Measurements from ENCODE around the gene MNX1.

MNX1 gene

DNA sequence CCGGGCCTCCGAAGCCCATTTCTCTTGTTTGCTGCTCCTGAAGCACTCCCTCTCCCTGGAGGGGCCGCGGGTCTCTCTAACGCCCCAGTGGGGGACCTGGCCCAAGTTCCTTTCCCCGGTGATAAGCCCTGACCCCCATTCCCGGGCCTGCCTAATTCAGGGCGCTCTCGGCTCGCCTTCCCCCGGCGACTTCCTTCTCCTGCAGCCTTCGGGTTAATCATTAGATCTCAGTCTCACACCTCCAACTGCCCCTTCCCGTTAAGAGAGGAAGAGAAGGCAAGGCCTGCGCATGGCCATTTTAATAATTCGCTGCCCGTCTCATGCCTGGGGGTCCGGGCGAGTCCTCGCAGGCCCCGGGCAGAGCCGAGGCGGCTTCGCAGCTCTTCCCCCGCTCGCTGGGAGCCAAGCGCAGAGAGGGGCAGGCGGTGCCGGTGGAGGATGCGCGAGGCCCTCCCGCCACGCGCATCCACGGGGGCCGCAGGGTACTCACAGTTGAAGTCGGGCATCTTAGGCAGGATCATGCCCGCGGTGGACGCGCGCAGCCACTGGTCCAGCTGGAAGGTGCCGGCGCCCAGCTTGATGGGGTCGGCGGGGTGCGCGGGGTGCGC, 1.2 kb downstream of the MNX1 start:
- peaks cover 13% of the 10 kb centered on the region for H3K4me1 ChIP-seq (ENCODE audit: control insufficient read depth, low read length)
- no peaks in the 10 kb centered on the region for H3K36me3 ChIP-seq (ENCODE audit: control insufficient read depth, low read length)
- H3K27me3 ChIP-seq (ENCODE audit: control insufficient read depth, low read length) = peaks cover 63% of the 10 kb centered on the region
- no peak overlapping the region for H3K27ac ChIP-seq (ENCODE audit: low read depth, low read length)
- peak; percentile 98 for TF ChIP-seq EZH2phosphoT487 (IDR thresholded peaks at IDR 0.05; ENCODE audit: borderline replicate concordance, low read length)
- TF ChIP-seq, protein P1, sequence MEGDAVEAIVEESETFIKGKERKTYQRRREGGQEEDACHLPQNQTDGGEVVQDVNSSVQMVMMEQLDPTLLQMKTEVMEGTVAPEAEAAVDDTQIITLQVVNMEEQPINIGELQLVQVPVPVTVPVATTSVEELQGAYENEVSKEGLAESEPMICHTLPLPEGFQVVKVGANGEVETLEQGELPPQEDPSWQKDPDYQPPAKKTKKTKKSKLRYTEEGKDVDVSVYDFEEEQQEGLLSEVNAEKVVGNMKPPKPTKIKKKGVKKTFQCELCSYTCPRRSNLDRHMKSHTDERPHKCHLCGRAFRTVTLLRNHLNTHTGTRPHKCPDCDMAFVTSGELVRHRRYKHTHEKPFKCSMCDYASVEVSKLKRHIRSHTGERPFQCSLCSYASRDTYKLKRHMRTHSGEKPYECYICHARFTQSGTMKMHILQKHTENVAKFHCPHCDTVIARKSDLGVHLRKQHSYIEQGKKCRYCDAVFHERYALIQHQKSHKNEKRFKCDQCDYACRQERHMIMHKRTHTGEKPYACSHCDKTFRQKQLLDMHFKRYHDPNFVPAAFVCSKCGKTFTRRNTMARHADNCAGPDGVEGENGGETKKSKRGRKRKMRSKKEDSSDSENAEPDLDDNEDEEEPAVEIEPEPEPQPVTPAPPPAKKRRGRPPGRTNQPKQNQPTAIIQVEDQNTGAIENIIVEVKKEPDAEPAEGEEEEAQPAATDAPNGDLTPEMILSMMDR (IDR thresholded peaks at IDR 0.05; ENCODE audit: low read depth, low read length, poor library complexity, severe bottlenecking) = no peak
- peak overlapping the region; percentile 42 for H3K4me2 ChIP-seq (ENCODE audit: low read length)
- no peaks in the 10 kb centered on the region for H3F3A ChIP-seq (ENCODE audit: control insufficient read depth, insufficient read depth)
- no peaks in the 10 kb centered on the region for H3K9me2 ChIP-seq (replicated peaks; ENCODE audit: control insufficient read depth, low read length)
- H3K9me3 ChIP-seq (ENCODE audit: control insufficient read depth, insufficient read depth, low read length) = no peaks in the 10 kb centered on the region
- no peaks in the 10 kb centered on the region for H3K79me2 ChIP-seq (ENCODE audit: control insufficient read depth, low read length)
- no peaks in the 10 kb centered on the region; the same call in 1 of the 2 replicates for H4K20me1 ChIP-seq (ENCODE audit: control insufficient read depth, insufficient read depth, low read depth, low read length)
- H3K4me3 ChIP-seq (ENCODE audit: low read length) = peak overlapping the region; percentile 22; the same call in 1 of the 2 replicates

DNA sequence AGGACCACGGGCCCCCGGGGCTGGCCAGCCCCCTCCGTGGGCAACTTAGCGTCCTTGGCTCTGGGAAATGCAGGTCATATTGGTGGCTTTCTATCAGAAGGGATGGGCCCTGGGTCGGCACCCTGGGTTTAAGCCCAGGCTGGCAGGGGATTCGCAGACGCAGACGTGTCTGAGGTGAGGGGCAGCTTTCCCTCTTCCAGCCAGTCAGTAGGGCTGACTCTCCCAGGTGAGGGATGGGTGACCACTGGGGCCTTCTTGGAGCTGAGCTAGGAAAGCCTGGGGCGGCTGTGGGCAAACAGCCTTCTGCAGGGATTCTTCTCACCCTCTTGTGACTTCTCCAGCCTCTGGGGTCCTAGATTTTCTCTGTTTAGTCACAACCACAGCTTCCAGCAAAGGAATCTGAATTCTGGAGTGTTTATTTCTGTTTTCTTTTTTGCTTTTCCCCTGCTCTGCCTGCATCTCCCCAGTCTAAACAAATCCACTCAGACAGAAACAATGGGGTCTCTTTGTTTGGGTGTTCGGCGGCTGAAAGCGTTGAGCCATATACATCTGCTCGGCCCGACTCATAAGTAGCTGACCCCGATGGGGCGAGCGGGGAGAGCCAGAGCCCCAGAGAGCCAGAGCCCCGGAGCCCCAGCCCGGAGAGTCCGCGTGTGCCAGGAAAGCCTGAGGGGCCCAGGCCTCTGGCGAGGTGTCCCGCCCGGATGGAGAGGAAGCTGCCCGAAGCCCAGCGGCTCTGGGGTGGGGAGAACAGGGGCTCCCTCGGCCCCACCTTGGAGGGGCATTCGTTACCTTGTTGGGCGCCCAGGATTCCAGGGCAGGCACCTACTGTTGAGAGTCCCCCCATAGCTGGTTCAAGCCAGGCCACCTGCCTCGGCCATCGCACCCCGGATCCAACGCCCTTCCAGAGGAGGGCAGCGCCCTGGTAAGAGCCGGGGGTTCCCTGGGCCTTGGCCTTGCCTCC, 2.0 kb downstream of the MNX1 start:
- Histone ChIP-seq H3K4me2 (ENCODE audit: low read length) (no peak overlapping the region), H3K79me2 (ENCODE audit: control insufficient read depth, low read length) (no peaks in the 10 kb centered on the region), H3K27me3 (ENCODE audit: control insufficient read depth, low read length) (peaks cover 55% of the 10 kb centered on the region), H3K9me3 (ENCODE audit: control insufficient read depth, insufficient read depth, low read length) (no peaks in the 10 kb centered on the region), H3K27ac (ENCODE audit: low read depth, low read length) (no peak overlapping the region), H3K36me3 (ENCODE audit: control insufficient read depth, low read length) (no peaks in the 10 kb centered on the region), H3K4me3 (ENCODE audit: low read length) (no peak overlapping the region), H4K20me1 (ENCODE audit: control insufficient read depth, insufficient read depth, low read depth, low read length) (no peaks in the 10 kb centered on the region; the same call in 1 of the 2 replicates), H3K9me2 (replicated peaks; ENCODE audit: control insufficient read depth, low read length) (no peaks in the 10 kb centered on the region), H3K4me1 (ENCODE audit: control insufficient read depth, low read length) (peaks cover 13% of the 10 kb centered on the region), H3F3A (ENCODE audit: control insufficient read depth, insufficient read depth) (no peaks in the 10 kb centered on the region)
- 0 out of 2 replicates have a peak, but pooled peaks have one; percentile 55 for TF ChIP-seq EZH2phosphoT487 (IDR thresholded peaks at IDR 0.05; ENCODE audit: borderline replicate concordance, low read length)
- TF ChIP-seq, protein P1 (IDR thresholded peaks at IDR 0.05; ENCODE audit: low read depth, low read length, poor library complexity, severe bottlenecking) = no peak

DNA sequence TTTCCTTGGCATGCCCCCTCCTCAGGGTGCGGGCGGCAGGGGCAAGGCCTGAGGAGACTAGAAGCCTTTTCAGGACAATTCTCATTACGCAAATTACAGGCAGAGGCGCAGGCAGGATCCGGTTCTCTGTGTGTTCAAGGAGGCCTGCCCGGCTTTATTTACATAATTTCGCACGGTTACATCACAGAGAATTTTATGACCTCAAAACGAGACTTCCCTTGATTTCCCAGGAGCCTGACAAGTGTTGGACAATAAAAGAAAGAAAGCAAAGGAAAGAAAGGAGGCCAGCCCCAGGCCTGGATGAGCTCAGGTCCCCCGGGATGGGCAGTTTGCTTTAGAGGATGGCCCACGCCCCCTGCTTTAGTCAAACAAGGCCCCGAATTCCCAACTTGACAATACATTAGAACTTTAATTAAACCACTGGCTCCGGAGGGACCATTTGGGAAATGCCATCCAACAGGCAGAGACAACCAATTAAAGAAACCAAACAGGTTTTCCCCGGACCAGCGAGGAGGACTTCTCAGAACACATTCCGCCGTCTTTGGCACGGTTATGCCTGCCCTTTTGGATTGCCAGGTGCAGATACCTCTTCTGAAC, 2.9 kb downstream of the MNX1 start:
- H3K4me1 ChIP-seq (ENCODE audit: control insufficient read depth, low read length) = peaks cover 13% of the 10 kb centered on the region
- no peak overlapping the region for H3K4me3 ChIP-seq (ENCODE audit: low read length)
- H3K79me2 ChIP-seq (ENCODE audit: control insufficient read depth, low read length) = no peaks in the 10 kb centered on the region
- TF ChIP-seq, protein P1 (IDR thresholded peaks at IDR 0.05; ENCODE audit: low read depth, low read length, poor library complexity, severe bottlenecking) = no peak
- TF ChIP-seq EZH2phosphoT487 (IDR thresholded peaks at IDR 0.05; ENCODE audit: borderline replicate concordance, low read length) = no peak
- no peak overlapping the region for H3K27ac ChIP-seq (ENCODE audit: low read depth, low read length)
- no peaks in the 10 kb centered on the region for H3F3A ChIP-seq (ENCODE audit: control insufficient read depth, insufficient read depth)
- no peak overlapping the region for H3K4me2 ChIP-seq (ENCODE audit: low read length)
- no peaks in the 10 kb centered on the region for H3K9me2 ChIP-seq (replicated peaks; ENCODE audit: control insufficient read depth, low read length)
- H3K36me3 ChIP-seq (ENCODE audit: control insufficient read depth, low read length) = no peaks in the 10 kb centered on the region
- no peaks in the 10 kb centered on the region; the same call in 1 of the 2 replicates for H4K20me1 ChIP-seq (ENCODE audit: control insufficient read depth, insufficient read depth, low read depth, low read length)
- H3K9me3 ChIP-seq (ENCODE audit: control insufficient read depth, insufficient read depth, low read length) = no peaks in the 10 kb centered on the region
- H3K27me3 ChIP-seq (ENCODE audit: control insufficient read depth, low read length) = peaks cover 46% of the 10 kb centered on the region
